T-cell (primary cell): ENCODE measurements around the gene CHAF1A. TPM values are rescaled to one million over a fixed set of nuclear protein-coding genes. Genes with fewer than 3 reads are reported as not detected.

Experiments used
- ATAC-seq, 4 experiments: fragments of 200-7000 bp in 3 of 4; fragments of 150-1000 bp in 1 of 4; cut with Tn5 transposase; replicated peaks in 1 of 4; 1 replicate in 3 of 4; 2 replicates in 1 of 4; pipeline ENCODE4 v1.10.0; 2021; ENCODE audit warnings: moderate library complexity in 3 of 4, mild to moderate bottlenecking in 2 of 4, moderate number of reproducible peaks in 1 of 4
- CTCF ChIA-PET, 2 donors: fragments of 300-600 bp; sonication (Branson Sonifier 250); formaldehyde crosslinking; loops; one replicate each; lab custom pipeline; 2022; ENCODE audit warnings: antibody characterized with exemption in 2 of 2; lab: Charles Lee
- POLR2A ChIA-PET, 2 donors: fragments of 300-600 bp; sonication (Branson Sonifier 250); formaldehyde crosslinking; loops; one replicate each; lab custom pipeline; 2022; ENCODE audit warnings: antibody characterized with exemption in 2 of 2; lab: Charles Lee
- DNase-seq, 35 experiments: peaks; one replicate each; pipeline versions ENCODE4 v3.0.0 to v3.0.0-alpha.2; 2013 to 2023
- H3K27ac ChIP-seq: one replicate; pipeline ENCODE4 v1.5.1; 2013; ENCODE audit warnings: low read length
- H3K27me3 ChIP-seq, 2 experiments: replicated peaks in 1 of 2; 1 replicate in 1 of 2; 2 replicates in 1 of 2; pipeline versions ENCODE4 v1.6.1 to v1.7.0; 2013; ENCODE audit warnings: low read length in 1 of 2, mixed read lengths in 1 of 2; ENCODE audit not compliant: control insufficient read depth in 2 of 2, insufficient read depth in 2 of 2; ENCODE audit errors: extremely low read depth in 1 of 2
- H3K36me3 ChIP-seq, 2 donors: 1 replicate in 1 of 2; 2 replicates in 1 of 2; pipeline versions ENCODE4 v1.6.1 to v1.7.0; 2013; ENCODE audit warnings: low read length in 1 of 2; ENCODE audit not compliant: control insufficient read depth in 2 of 2, insufficient read depth in 1 of 2; ENCODE audit errors: extremely low read depth in 1 of 2
- H3K4me1 ChIP-seq, 2 experiments: 1 replicate in 1 of 2; 2 replicates in 1 of 2; pipeline versions ENCODE4 v1.6.1 to v1.7.0; 2013; ENCODE audit warnings: low read length in 2 of 2, mixed read lengths in 1 of 2; ENCODE audit not compliant: insufficient read depth in 2 of 2, control insufficient read depth in 1 of 2; ENCODE audit errors: extremely low read depth in 1 of 2
- H3K4me3 ChIP-seq, 2 donors: 1 replicate in 1 of 2; 2 replicates in 1 of 2; pipeline versions ENCODE4 v1.5.1 to v1.7.0; 2013; ENCODE audit warnings: mild to moderate bottlenecking in 2 of 2, low read length in 1 of 2, moderate library complexity in 1 of 2; ENCODE audit not compliant: control insufficient read depth in 1 of 2; ENCODE audit errors: extremely low read depth in 1 of 2
- H3K9me3 ChIP-seq: 2 replicates; pipeline ENCODE4 v1.7.0; 2013
- H3K27ac Mint-ChIP-seq, 2 donors: one replicate each; pipeline ENCODE4 v1.8.0; 2020 to 2021; ENCODE audit warnings: mild to moderate bottlenecking in 2 of 2, mixed read lengths in 2 of 2
- H3K27me3 Mint-ChIP-seq, 2 donors: one replicate each; pipeline ENCODE4 v1.8.0; 2021 to 2022; ENCODE audit warnings: mixed read lengths in 2 of 2
- H3K36me3 Mint-ChIP-seq: one replicate; pipeline ENCODE4 v1.8.0; 2021; ENCODE audit warnings: mixed read lengths
- H3K4me1 Mint-ChIP-seq, 3 donors: one replicate each; pipeline ENCODE4 v1.8.0; 2020 to 2022; ENCODE audit warnings: mixed read lengths in 3 of 3, mild to moderate bottlenecking in 1 of 3
- H3K4me3 Mint-ChIP-seq, 3 donors: one replicate each; pipeline ENCODE4 v1.8.0; 2020 to 2022; ENCODE audit warnings: mild to moderate bottlenecking in 3 of 3, mixed read lengths in 3 of 3, moderate library complexity in 3 of 3
- H3K9me3 Mint-ChIP-seq, 3 donors: one replicate each; pipeline ENCODE4 v1.8.0; 2020 to 2022; ENCODE audit warnings: mixed read lengths in 3 of 3
- WGBS: methylation state at CpG from one replicate; pipeline ENCODE4 v1.1.5; 2013; ENCODE audit warnings: missing lambda C conversion rate; ENCODE audit not compliant: insufficient coverage; 5-methylcytosine and 5-hydroxymethylcytosine counted together
- total RNA-seq, 35 experiments: library from RNA in 6 of 35; stranded (reverse) in 6 of 35; fragments of 120-200 nt in 1 of 35; gene quantifications; one replicate each; pipeline versions ENCODE4 v1.2.1 to v1.2.4 and lab custom pipeline; 2013 to 2026

CHAF1A gene
- total RNA-seq, 5 donors from 2014 or later (not counting 1 experiment from before 2014, with no cell fraction given): 14.4 to 27.3 (median 16.5) TPM

DNA sequence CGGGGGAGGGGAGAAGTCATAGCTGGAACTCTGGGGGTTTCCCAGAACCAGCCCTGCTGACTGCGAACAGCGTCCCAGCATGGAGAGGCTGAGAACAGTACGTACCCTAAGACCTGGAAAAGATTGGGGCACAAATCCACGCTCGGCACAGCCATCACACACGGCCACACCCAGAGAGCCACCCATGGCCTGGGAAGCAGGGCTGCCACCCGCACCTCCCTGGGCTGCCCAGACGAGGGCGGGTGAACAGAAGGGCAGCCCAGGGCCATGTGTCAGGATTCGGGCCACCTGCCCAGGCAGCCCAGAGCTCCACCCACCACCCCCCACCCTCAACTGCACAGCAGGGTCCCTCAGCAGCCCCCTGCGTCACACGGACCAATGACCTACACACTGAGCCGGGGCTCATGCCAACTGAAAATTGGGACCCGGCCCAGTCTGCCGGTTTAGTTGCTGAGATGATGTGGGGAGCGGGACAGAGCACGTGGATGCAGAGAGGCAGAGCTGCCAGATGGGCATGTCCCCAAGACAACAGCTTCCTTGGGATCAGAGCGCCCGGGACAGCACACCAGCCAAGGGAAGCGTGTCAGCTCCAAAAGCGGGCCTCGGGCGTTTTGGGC lies 46.7 kb downstream of the CHAF1A start:
- Mint-ChIP-seq H3K4me3 (no peak overlapping the region), H3K4me1 (no peaks in the 10 kb centered on the region), H3K27ac (no peak overlapping the region), H3K9me3 (no peaks in the 10 kb centered on the region), H3K27me3 (no peaks in the 10 kb centered on the region), H3K36me3 (peaks cover 18% of the 10 kb centered on the region)
- Histone ChIP-seq H3K9me3 (no peaks in the 10 kb centered on the region), H3K27me3 (no peaks in the 10 kb centered on the region), H3K4me1 (no peaks in the 10 kb centered on the region), H3K4me3 (no peak overlapping the region), H3K27ac (no peak overlapping the region), H3K36me3 (peaks cover 32 to 73% of the 10 kb centered on the region in 2 donors)
- DNase-seq (no peak), ATAC-seq (no peak)
- ChIA-PET CTCF (no interaction called here), POLR2A (no interaction called here)
- WGBS: 94% methylated on average over 23 of the region's 24 CpGs

DNA sequence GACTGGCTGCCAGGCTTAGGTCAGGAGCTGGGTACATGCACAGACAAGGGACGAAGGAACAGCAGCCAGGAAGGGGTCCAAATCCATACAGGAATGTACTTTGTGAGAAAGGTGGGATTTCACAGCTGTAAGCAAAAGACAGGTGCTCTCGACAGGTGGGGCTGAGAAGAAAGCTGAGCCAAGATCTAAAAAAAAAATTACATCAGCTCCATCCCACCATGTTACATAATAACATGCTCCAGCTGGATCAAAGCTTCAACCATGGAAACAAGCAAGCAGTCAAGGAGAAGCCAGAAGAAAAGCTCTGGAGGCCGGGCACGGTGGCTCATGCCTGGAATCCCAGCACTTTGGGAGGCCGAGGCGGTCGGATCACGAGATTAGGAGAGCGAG lies 47.2 kb downstream of the CHAF1A start:
- Histone ChIP-seq H3K27me3 (no peaks in the 10 kb centered on the region), H3K27ac (no peak overlapping the region), H3K36me3 (peaks cover 35 to 70% of the 10 kb centered on the region in 2 donors), H3K9me3 (no peaks in the 10 kb centered on the region), H3K4me3 (no peak overlapping the region), H3K4me1 (no peaks in the 10 kb centered on the region)
- Mint-ChIP-seq H3K4me1 (no peaks in the 10 kb centered on the region), H3K9me3 (no peaks in the 10 kb centered on the region), H3K27me3 (no peaks in the 10 kb centered on the region), H3K27ac (no peak overlapping the region), H3K36me3 (peaks cover 18% of the 10 kb centered on the region), H3K4me3 (no peak overlapping the region)
- WGBS: 98% methylated on average over 6 of the region's 9 CpGs
- DNase-seq: no peak
- ChIA-PET POLR2A (no interaction called here), CTCF (no interaction called here)
- no peak for ATAC-seq

DNA sequence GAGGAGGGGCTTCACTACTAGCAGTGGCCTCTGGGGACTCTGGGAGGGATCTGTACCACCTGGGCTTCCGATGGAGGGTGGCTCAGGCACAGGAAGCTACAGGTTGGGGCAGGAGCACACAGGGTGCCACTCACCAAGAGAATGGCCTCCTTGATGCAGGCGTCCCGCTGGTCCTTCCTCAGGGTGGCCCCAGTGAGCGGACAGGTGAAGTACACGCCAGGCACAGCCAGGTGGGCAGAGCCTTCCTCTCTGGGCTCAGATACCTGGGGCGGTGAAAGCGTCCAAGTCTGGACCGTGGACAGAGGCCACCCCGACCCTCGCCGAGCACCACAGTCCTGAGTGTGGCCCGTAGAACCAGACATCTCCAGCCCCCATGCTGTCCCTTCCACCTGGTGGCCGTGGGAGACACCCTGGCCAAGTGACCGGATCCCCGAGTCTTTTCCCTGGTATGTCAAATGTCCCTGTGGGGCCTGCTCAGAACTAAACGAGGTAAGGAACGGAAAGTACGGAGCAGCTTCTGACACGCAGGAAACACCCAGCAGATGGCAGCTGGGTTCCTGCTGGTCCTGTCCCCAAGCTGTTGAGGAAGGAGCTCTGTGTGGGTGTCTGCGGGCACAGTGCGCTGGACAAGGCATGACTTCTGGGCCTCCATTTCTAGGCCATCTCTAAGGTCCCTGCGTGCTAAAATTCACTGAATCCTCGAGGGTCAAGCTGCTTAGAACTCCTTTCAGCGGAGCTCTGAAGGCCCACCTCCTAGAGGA lies 50.0 kb downstream of the CHAF1A start:
- H3K27me3 ChIP-seq: no peaks in the 10 kb centered on the region
- Mint-ChIP-seq H3K4me1 (peaks cover 14 to 22% (median 16%) of the 10 kb centered on the region in 3 donors), H3K27me3 (no peaks in the 10 kb centered on the region), H3K36me3 (peaks cover 18% of the 10 kb centered on the region), H3K9me3 (no peaks in the 10 kb centered on the region), H3K27ac (no peak overlapping the region), H3K4me3 (no peak overlapping the region)
- no peak overlapping the region for H3K4me3 ChIP-seq
- no peaks in the 10 kb centered on the region for H3K9me3 ChIP-seq
- H3K27ac ChIP-seq: no peak overlapping the region
- ChIA-PET CTCF (no interaction called here), POLR2A (no interaction called here)
- H3K4me1 ChIP-seq: peaks cover 0 to 19% of the 10 kb centered on the region in 2 experiments
- 94% methylated on average over 24 of the region's 24 CpGs for WGBS
- peaks cover 28 to 45% of the 10 kb centered on the region in 2 donors for H3K36me3 ChIP-seq
- no peak for DNase-seq
- ATAC-seq: no peak

DNA sequence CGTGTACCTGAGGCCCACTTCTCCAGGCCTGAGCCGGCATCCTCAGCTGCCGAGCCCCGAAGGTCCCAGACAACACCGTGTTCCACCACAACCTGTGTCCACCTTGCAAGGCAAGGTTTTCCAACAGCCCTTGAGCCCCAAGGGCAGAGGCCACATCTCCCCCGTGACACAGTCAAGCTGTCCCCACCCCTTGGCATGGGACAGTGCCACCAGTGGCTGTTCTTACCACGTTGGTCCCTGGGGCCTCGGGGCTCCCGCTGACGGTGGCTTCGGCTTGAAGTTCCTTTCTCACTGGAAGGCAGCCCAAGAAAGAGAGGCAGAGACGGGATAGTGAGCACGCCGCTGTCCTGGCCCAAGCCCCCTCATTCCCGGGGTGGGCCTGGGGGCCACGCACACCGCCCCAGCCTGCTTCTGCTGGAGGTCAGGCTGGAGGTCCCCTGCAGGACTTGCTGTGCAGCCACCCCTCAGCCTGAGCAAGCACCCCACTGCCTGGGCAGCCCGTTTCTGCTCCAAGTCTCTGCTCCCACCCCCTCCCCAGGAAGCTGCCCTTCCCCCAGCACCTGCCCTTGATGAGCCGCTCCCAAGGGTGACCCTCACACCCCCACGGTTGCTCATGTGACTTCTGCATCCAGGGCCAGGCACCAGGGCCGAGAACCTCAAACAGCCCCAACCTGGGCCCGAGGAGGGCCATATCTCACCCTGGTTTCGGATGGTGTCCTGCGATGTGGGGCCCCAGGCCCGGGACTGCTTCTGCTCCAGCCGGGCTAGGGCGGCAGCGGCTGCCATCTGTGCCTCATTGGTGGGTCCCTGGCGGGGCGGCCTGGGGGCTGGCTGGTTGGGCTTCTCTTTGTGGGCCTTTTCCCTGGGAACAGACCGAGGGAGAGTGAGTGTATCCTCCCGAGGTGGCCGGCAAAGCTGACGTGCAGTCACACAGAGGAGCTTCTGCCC lies 51.1 kb downstream of the CHAF1A start:
- POLR2A ChIA-PET: no interaction called here
- CTCF ChIA-PET: no interaction called here
- Mint-ChIP-seq H3K4me3 (no peak overlapping the region), H3K27ac (no peak overlapping the region), H3K27me3 (no peaks in the 10 kb centered on the region), H3K36me3 (peaks cover 12% of the 10 kb centered on the region), H3K4me1 (peaks cover 14 to 26% (median 19%) of the 10 kb centered on the region in 3 donors), H3K9me3 (no peaks in the 10 kb centered on the region)
- WGBS: 89% methylated on average over 26 of the region's 34 CpGs
- Histone ChIP-seq H3K27ac (no peak overlapping the region), H3K9me3 (no peaks in the 10 kb centered on the region), H3K27me3 (no peaks in the 10 kb centered on the region), H3K4me1 (peaks cover 2 to 25% of the 10 kb centered on the region in 2 experiments), H3K36me3 (peaks cover 19 to 34% of the 10 kb centered on the region in 2 donors), H3K4me3 (no peak overlapping the region)
- DNase-seq (no peak), ATAC-seq (no peak)

DNA sequence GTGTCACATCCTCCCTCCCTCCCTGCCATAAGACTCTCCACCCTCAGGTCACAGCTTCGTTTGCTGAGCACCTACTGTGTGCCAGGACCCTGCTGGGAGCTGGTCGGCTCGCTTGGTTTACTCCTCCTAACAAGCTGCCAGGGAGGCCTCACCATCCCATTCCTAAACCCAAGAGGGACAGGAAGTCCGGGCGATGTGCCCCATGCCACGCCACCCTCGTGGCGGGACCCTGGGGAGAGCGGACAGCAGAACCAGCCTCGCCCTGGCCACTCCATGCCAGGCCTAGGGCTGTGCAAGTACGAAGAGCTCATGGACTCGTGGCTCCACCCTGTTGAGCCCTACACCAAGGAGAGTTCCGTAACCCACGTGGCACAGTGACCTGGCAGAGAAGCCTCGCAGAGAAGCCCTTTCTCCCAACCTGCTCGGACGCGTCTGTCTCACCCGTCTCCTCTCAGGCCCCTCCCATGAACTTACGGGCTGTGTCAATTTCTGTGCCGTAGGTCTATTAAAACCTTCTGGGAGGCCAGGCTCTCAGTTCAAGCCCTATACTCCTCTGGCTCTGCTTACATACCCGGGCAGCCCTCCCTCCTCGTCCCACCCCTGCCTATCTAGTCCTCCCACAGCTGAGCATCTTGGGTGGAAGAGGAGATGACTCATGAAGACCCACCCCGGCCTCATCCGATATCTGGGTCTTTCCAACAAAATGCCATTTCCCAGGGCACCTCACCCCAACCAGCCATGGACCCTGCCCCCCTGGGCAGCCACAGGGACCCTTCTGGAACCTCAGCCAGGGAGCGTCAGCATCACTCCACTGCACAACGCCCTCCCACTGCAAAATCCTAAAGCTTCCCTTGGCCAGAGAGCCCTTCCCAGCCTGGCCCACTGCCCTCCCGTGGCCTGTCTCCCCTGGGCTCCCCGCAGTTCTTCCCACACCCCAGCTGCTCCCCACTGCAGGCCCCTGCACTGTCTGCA lies 52.6 kb downstream of the CHAF1A start:
- peaks cover 14 to 26% (median 19%) of the 10 kb centered on the region in 3 donors for H3K4me1 Mint-ChIP-seq
- H3K36me3 ChIP-seq: peaks cover 11 to 22% of the 10 kb centered on the region in 2 donors
- WGBS: 87% methylated on average over 17 of the region's 29 CpGs
- ATAC-seq (no peak), DNase-seq (no peak)
- ChIA-PET POLR2A (no interaction called here), CTCF (interaction anchor here (0.5 to 0.6 kb wide), 2 partner anchors 18 to 213 kb away, joined by 3 to 4 read pairs; no protein-coding TSS in a partner anchor)
- H3K27ac ChIP-seq: peak overlapping the region; percentile 60
- peak overlapping the region in 2 of 3 donors; percentile 13 for H3K4me3 Mint-ChIP-seq
- peaks cover 2 to 25% of the 10 kb centered on the region in 2 experiments for H3K4me1 ChIP-seq
- H3K27me3 ChIP-seq: no peaks in the 10 kb centered on the region
- H3K27ac Mint-ChIP-seq: peak overlapping the region in 1 of 2 donors; percentile 15
- no peaks in the 10 kb centered on the region for H3K27me3 Mint-ChIP-seq
- no peaks in the 10 kb centered on the region for H3K9me3 Mint-ChIP-seq
- no peaks in the 10 kb centered on the region for H3K9me3 ChIP-seq
- no peak overlapping the region for H3K4me3 ChIP-seq
- peaks cover 4% of the 10 kb centered on the region for H3K36me3 Mint-ChIP-seq
